ENCODE results near the gene SH3PXD2A.

The SH3PXD2A gene

DNA sequence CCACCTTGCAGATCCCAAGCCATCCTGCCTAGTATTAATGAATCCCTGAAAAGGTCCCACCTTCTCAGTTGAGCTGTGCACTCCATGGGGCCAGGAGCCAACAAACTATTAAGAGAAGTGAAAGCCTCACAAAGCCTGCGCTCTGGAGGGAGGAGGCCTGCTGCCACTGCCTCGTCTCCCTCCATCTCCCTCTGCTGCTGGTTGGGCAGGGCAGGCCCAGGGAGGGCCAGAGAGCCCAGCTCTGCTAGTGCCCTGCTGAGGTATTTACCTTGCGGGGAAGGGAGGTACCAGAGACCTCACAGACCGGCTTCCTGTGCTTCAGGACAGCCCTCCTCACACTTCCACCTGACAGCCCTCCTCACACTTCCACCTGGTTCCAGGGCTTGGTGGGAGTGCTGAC is 171.5 kb downstream of the SH3PXD2A start:
- no peak for DNase-seq (ENCODE audit: low read depth)

DNA sequence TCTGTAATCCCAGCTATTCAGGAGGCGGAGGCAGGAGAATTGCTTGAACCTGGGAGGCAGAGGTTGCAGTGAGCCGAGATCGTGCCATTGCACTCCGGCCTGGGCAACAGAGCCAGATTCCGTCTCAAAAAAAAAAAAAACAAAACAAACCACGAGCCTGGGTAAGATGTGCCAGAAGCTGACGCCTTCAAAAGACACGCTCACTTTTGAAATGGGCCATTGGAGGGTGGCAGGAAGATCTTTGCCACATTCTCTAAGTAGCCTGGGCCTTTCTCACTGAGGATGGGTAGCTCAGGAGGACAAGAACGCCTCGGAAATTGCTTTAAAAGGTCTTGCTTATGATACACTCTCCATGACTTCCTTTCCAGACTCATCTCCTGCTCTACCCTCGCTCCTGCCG is 172.7 kb downstream of the SH3PXD2A start:
- DNase-seq (ENCODE audit: low read depth): no peak

- DNase-seq (ENCODE audit: low read depth): no peak
Measured at GRCh38 chr10:103681617-103682399, 173.6 kb downstream of the SH3PXD2A start.

GRCh38 chr10:103680869-103681236 is 174.5 kb downstream of the SH3PXD2A start:
- DNase-seq (ENCODE audit: low read depth): no peak

- no peak for DNase-seq (ENCODE audit: low read depth)
Measured at GRCh38 chr10:103679096-103679790, 176.1 kb downstream of the SH3PXD2A start.

- DNase-seq (ENCODE audit: low read depth): peak; percentile 65
Measured at GRCh38 chr10:103678178-103678526, 177.2 kb downstream of the SH3PXD2A start.

DNA sequence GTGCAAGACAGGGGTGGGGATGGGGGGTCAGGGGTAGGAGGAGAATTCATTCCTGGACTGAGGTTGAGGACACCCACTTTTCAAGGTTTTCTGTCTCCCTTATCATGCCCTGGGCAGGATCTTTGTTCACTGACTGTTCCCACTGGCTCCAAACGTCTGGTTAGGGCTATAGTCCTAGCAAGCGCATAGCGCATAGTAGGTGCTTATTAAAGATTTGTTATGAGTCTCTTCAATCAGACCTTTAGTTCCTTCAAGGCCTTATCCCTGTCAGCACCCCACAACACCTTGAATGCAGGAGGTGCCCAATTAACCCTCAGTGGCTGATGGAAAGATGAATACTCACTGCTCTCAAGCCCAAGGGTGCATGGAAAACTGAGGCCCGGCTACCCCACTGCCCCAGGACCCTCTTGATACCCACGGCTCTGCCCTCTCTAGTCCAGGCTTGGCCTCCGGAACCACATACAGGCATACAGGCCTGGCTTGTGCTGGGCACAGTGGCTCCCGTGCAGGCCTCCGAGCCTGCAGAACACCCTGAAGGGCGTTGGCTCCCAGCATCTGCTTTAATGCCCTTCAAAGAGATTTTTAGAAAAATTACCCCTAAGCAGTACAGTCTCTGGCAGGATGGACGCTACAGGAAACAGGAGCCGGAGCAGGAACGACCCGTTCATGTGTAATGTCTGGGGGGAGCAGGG is 177.7 kb downstream of the SH3PXD2A start:
- no peak for DNase-seq (ENCODE audit: low read depth)

GRCh38 chr10:103676851-103677417 is 178.4 kb downstream of the SH3PXD2A start:
- no peak for DNase-seq (ENCODE audit: low read depth)

DNA sequence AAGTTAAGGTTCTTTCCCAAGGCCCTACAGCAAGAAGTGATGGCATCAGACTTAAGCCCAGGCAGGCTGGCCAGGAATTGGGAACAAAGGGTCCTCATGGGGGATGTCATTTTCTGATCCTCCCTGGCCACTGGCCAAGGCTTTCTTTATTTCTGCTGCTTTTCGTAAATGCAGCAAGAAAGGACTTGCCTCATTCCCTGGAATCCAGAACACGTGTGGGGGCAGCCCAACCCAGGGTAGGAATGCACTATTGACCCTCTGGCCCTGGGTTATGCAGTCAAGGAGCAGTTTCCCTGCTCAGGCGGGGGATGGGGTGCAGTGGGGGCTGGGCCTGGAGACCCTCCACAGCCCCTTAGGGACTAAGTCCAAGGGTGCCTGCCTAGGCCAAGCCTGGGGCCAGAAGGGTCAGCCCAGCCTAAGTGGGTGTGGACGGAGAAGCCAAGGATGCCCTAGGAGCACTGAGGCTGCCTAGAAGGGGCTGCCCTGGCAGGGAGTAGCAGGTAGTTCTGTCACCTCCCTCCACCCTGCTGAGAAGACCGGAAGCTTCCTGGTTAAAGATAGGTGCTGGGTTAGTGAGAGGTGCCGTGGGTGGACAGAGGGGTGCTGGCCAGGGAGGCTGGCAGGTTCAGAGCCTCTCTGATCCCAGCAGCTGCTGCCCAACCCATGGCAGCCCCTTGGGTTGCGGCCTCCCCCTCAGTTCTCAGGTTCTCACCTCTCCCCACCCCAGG is 179.2 kb downstream of the SH3PXD2A start:
- DNase-seq (ENCODE audit: low read depth): no peak

- DNase-seq (ENCODE audit: low read depth): no peak
Measured at GRCh38 chr10:103673606-103674005, 181.8 kb downstream of the SH3PXD2A start.

- no peak for DNase-seq (ENCODE audit: low read depth)
Measured at GRCh38 chr10:103672345-103672744, 183.0 kb downstream of the SH3PXD2A start.

DNA sequence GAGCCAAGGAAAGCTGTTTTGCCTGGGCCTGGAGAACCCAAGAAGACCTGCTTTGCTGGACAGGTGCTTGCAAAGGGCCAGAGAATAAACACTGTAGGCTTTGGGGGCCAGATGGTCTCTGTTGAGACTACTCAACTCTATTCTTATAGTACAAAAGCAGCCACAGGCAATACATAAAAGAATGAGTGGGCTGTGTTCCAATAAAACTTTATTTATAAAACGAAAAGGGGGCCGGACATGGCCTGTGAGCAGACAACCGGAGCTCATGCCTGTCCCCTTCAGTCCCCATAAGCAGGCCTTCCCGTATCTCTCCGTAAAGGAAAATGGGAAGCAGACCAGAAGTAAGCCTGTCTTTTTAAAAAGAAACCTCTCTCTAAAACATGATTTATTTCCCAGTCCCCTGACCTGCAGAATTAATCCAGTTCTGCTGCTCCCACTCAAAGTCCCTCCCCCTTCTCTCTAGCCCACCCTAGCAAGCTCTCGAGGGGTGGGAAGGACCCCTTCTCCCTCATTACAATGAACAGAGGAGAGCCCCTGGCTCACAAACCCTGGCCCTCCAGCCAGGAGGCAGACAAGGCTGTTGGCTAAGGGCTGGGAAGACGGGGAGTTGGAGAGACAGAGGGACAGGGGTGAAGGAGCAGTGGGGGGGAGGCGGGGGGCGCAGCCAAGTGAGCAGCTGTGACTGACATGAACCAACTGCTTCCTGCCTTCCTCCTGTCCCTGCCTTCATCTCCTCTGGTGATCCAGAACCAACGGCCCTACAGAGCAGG is 184.1 kb downstream of the SH3PXD2A start:
- DNase-seq (ENCODE audit: low read depth): no peak

GRCh38 chr10:103669944-103670343 is 185.4 kb downstream of the SH3PXD2A start:
- no peak for DNase-seq (ENCODE audit: low read depth)

DNA sequence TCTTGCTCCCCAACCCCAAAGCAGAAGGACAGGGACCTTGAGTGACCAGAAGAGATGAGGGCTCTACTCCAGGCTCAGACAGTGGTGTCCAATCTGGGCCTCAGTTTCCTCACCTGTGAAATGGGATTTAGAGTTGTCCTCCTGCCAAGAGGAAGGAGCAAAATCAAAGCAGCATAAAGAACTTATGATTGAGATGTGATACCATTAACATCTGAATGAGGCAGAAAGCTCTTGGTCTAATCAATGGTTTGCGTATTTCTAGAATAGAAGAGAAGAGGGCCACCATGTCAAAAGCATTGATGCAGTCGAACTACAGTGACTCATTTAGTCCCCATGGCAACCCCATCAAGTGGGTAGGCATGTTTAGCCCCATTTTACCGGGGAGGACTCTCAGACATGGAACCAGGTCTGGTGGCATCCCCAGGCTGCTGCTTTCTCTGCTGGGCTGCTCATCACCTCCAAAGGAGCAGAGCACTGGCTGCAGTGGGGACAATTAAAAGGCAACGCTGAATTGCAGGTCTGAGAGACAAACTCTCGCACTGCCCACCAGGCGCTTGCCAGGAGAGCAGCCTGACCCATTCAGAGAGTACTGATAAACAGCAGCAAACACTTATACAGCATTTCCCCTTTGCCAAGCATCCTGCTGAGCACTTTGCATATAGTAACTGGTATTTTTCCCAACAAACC is 186.0 kb downstream of the SH3PXD2A start:
- DNase-seq (ENCODE audit: low read depth): no peak

DNA sequence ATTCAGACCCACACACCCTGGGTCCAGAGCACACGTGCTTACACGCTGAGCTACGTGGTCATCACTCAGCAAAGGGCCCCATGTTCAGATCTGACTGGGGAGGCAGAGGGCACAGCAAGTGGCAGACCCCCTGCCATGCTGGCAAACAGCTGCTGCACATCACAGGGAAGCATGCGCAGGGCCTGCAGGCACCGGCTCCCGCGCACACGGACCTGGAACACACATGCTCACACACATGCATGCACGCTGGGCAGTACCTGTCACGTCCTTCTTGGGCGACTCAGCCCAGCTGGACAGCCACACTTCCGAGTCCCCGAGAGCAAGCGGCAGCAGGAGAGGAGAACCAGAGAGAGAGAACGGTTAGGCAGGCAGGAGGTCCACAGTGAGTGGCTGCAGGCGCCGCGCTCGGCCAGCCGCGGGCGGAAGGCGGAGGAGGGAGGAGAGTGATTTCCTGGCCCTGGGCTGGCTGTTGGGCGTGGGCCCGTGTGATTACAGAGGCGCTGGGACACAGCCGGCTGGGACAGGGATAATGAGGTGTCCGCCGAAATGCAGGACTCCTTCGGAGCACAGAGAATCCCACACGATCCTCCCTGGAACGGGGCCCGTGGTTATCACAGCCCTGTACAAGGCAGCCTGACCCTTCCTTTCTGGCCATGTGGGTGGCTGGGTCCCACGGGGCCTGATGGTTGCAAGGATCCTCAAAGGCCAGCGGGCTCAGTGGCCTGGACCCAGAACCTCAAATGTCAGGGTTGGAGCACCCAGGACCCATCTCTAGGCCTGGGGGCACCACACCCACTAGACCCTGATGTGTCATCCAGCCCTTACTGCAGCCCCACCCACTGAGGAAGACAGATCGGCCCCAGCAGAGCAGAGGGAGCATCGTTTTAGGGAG is 186.8 kb downstream of the SH3PXD2A start:
- no peak for DNase-seq (ENCODE audit: low read depth)

GRCh38 chr10:103667356-103667755 is 188.0 kb downstream of the SH3PXD2A start:
- DNase-seq (ENCODE audit: low read depth): no peak

DNA sequence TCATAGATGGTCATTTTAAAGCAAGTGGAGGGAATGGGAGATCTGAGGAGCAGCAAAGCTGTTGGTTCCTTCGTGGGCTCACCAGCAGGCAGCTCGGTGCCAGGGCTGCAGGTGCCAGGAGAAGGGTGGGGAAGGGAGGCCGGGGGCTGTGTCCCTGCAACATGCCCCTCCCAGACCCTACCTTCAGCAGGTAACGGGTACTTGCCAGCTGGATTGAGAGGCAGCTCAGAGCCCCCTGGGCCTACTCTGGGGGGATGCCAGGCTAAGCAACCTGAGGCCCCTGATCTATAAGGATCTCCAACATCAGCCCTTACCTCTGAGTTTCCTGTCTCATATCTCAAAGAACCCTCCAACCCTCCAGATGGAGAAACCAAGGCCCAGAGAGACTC is 188.6 kb downstream of the SH3PXD2A start:
- no peak for DNase-seq (ENCODE audit: low read depth)

- no peak for DNase-seq (ENCODE audit: low read depth)
Measured at GRCh38 chr10:103666087-103666761, 189.2 kb downstream of the SH3PXD2A start.

Measured in stimulated activated CD8-positive, alpha-beta memory T cell treated with anti-CD3 and anti-CD28 coated beads, Interleukin-4, amount 100 ng/mL, for 24 hours (primary cell).